Measurements from ENCODE around the gene CD52. TPM values are rescaled to one million over a fixed set of nuclear protein-coding genes. Genes with fewer than 3 reads are reported as not detected.

CD52 gene
- total RNA-seq, 1 experiment from 2014 or later, result 2.8 TPM

GRCh38 chr1:26318338-26319064, 743 bp downstream of the CD52 start:
- Mint-ChIP-seq H3K9me3 (no peaks in the 10 kb centered on the region), H3K36me3 (peaks cover 10% of the 10 kb centered on the region), H3K27ac (peak overlapping the region; percentile 78; the same call in 1 of the 2 replicates), H3K27me3 (ENCODE audit: low read depth) (peaks cover 8% of the 10 kb centered on the region; the same call in 1 of the 2 replicates), H3K4me1 (peaks cover 33% of the 10 kb centered on the region), H3K4me3 (no peak overlapping the region)
- CTCF ChIA-PET, result interaction anchor here (0.5 to 11.1 kb wide), 12 partner anchors 27 to 128 kb away, joined by 3 to 306 read pairs (median 7); partner anchors contain the start of genes CATSPER4, CEP85, LIN28A and SH3BGRL3
- POLR2A ChIA-PET, result interaction anchor here (0.6 to 1.3 kb wide), 2 partner anchors 37 to 102 kb away, joined by 4 to 5 read pairs; no protein-coding TSS in a partner anchor
- ATAC-seq (no peak), DNase-seq (ENCODE audit: low spot score) (no peak)
- no peak for TF ChIP-seq PREB (CRISPR knock-in tag; IDR thresholded peaks at IDR 0.05; ENCODE audit: borderline replicate concordance)
- TF ChIP-seq TCF7 (CRISPR knock-in tag; IDR thresholded peaks at IDR 0.05; ENCODE audit: low read depth), result no peak
- no peak for TF ChIP-seq ZBTB43 (CRISPR knock-in tag; IDR thresholded peaks at IDR 0.05)
- no peak for TF ChIP-seq ZNF219 (CRISPR knock-in tag; IDR thresholded peaks at IDR 0.05; ENCODE audit: borderline replicate concordance)
- no peak for TF ChIP-seq ZBTB21 (CRISPR knock-in tag; IDR thresholded peaks at IDR 0.05; ENCODE audit: borderline replicate concordance)
- no peak for TF ChIP-seq MAX (CRISPR knock-in tag; IDR thresholded peaks at IDR 0.05)
- no peak for TF ChIP-seq PRRX2 (CRISPR knock-in tag; IDR thresholded peaks at IDR 0.05)
- no peak for TF ChIP-seq USF1 (CRISPR knock-in tag; IDR thresholded peaks at IDR 0.05)
- no peak for TF ChIP-seq JAZF1 (CRISPR knock-in tag; IDR thresholded peaks at IDR 0.05)
- no peak for TF ChIP-seq ZNF425 (CRISPR knock-in tag; conservative IDR thresholded peaks at IDR 0.05)
- no peak for TF ChIP-seq ZNF423 (CRISPR knock-in tag; IDR thresholded peaks at IDR 0.05)
- no peak for TF ChIP-seq ZNF532 (CRISPR knock-in tag; IDR thresholded peaks at IDR 0.05; ENCODE audit: borderline replicate concordance)
- no peak for TF ChIP-seq NFYB (CRISPR knock-in tag; conservative IDR thresholded peaks at IDR 0.05; ENCODE audit: low read depth)
- no peak for TF ChIP-seq ZNF121 (CRISPR knock-in tag; IDR thresholded peaks at IDR 0.05)
- no peak for TF ChIP-seq ZNF317 (CRISPR knock-in tag; IDR thresholded peaks at IDR 0.05; ENCODE audit: borderline replicate concordance, low read depth)
- TF ChIP-seq ZNF281 (CRISPR knock-in tag; IDR thresholded peaks at IDR 0.05), result no peak
- TF ChIP-seq TEAD4 (CRISPR knock-in tag; IDR thresholded peaks at IDR 0.05), result no peak

Measured in WTC11 (cell line).